Osteoblast (primary cell): ENCODE results near the gene TPO. TPM values are rescaled to one million over a fixed set of nuclear protein-coding genes. Genes with fewer than 3 reads are reported as not detected.
"Not testable (repeated sequence)": the region's sequence is repeated elsewhere in the genome, so short reads cannot be mapped to it uniquely, and the experiment has no call there.

Experiments
- DNase-seq: peaks from one replicate; pipeline ENCODE4 v3.0.0; 2011; ENCODE audit warnings: low spot score, mixed read lengths; ENCODE audit not compliant: insufficient read length; ENCODE audit errors: missing footprints
- H2AFZ ChIP-seq: 2 replicates; pipeline ENCODE4 v1.6.0; 2011; ENCODE audit warnings: mild to moderate bottlenecking, low read length
- H3K27ac ChIP-seq: 2 replicates; pipeline ENCODE4 v1.5.1; 2011; ENCODE audit warnings: mild to moderate bottlenecking, low read depth, low read length, moderate library complexity
- H3K27me3 ChIP-seq: 2 replicates; pipeline ENCODE4 v1.6.0; 2012; ENCODE audit warnings: mild to moderate bottlenecking, control low read depth, inconsistent platforms, low read length, moderate library complexity; ENCODE audit not compliant: insufficient read depth
- H3K36me3 ChIP-seq: 2 replicates; pipeline ENCODE4 v1.5.1; 2011; ENCODE audit warnings: mild to moderate bottlenecking, low read length, control low read depth, moderate library complexity; ENCODE audit not compliant: insufficient read depth
- H3K4me1 ChIP-seq: 2 replicates; pipeline ENCODE4 v1.5.1; 2011; ENCODE audit warnings: mild to moderate bottlenecking, low read length, control low read depth, moderate library complexity; ENCODE audit not compliant: insufficient read depth
- H3K4me2 ChIP-seq: 2 replicates; pipeline ENCODE4 v1.6.0; 2011; ENCODE audit warnings: mild to moderate bottlenecking, low read length; ENCODE audit not compliant: insufficient read depth
- H3K4me3 ChIP-seq: fragments of 200-600 bp; sonication (generic); 3 replicates; pipeline ENCODE4 v1.5.1; 2012; ENCODE audit warnings: mild to moderate bottlenecking, low read length, inconsistent platforms; ENCODE audit not compliant: insufficient read depth
- H3K79me2 ChIP-seq: 2 replicates; pipeline ENCODE4 v1.6.0; 2012; ENCODE audit warnings: mild to moderate bottlenecking, low read length, control low read depth, inconsistent platforms; ENCODE audit not compliant: insufficient read depth
- H3K9me3 ChIP-seq: 2 replicates; pipeline ENCODE4 v1.5.1; 2011; ENCODE audit warnings: low read depth, low read length, control low read depth
- H4K20me1 ChIP-seq: 2 replicates; pipeline ENCODE4 v1.6.0; 2012; ENCODE audit warnings: mild to moderate bottlenecking, low read length, control low read depth; ENCODE audit not compliant: insufficient read depth
- CTCF ChIP-seq: IDR thresholded peaks from 2 replicates; pipeline ENCODE4 v1.5.1; 2011; ENCODE audit warnings: mild to moderate bottlenecking, low read depth, low read length, moderate library complexity; ENCODE audit errors: extremely low read depth
- total RNA-seq: library from RNA; depleted of rRNA; stranded (reverse); fragments of >200 nt; gene quantifications from 2 replicates; pipeline ENCODE4 v1.2.3, GENCODE V29; 2012

TPO gene
- total RNA-seq, 1 donor = not detected

- Histone ChIP-seq H4K20me1 (no peaks in the 10 kb centered on the region), H3K27me3 (no peaks in the 10 kb centered on the region), H3K4me2 (no peak overlapping the region), H3K36me3 (no peaks in the 10 kb centered on the region), H3K79me2 (no peaks in the 10 kb centered on the region), H3K9me3 (no peaks in the 10 kb centered on the region), H3K27ac (no peak overlapping the region), H2AFZ (no peak overlapping the region), H3K4me1 (no peaks in the 10 kb centered on the region), H3K4me3 (no peak overlapping the region)
- no peak for DNase-seq
- no peak for TF ChIP-seq CTCF
Measured at GRCh38 chr2:1405967-1406366, 7.3 kb upstream of the TPO start.

DNA sequence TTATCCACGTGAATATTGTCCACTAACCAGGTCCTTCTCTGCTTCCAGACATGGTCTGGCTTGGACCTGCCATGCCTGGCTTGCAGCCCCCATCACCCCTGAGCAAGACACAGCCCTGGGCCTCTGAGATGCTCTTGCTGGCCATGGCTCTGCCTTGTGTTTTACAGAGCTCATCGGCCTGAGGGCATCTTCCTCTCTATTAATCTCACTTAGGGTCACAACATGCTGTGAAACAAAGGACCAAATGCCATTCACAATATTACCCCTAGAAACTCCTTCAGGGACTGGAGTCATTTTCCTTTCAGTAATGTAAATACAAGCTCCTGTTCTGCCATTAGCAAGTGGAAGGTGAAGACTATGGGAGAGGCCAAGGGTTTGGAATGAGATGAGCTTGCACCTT is 6.8 kb upstream of the TPO start:
- Histone ChIP-seq H3K27ac (no peak overlapping the region), H2AFZ (no peak overlapping the region), H3K4me1 (no peaks in the 10 kb centered on the region), H3K4me3 (no peak overlapping the region), H3K27me3 (no peaks in the 10 kb centered on the region), H3K79me2 (no peaks in the 10 kb centered on the region), H3K36me3 (no peaks in the 10 kb centered on the region), H3K4me2 (no peak overlapping the region), H3K9me3 (no peaks in the 10 kb centered on the region), H4K20me1 (no peaks in the 10 kb centered on the region)
- no peak for TF ChIP-seq CTCF
- no peak for DNase-seq

DNA sequence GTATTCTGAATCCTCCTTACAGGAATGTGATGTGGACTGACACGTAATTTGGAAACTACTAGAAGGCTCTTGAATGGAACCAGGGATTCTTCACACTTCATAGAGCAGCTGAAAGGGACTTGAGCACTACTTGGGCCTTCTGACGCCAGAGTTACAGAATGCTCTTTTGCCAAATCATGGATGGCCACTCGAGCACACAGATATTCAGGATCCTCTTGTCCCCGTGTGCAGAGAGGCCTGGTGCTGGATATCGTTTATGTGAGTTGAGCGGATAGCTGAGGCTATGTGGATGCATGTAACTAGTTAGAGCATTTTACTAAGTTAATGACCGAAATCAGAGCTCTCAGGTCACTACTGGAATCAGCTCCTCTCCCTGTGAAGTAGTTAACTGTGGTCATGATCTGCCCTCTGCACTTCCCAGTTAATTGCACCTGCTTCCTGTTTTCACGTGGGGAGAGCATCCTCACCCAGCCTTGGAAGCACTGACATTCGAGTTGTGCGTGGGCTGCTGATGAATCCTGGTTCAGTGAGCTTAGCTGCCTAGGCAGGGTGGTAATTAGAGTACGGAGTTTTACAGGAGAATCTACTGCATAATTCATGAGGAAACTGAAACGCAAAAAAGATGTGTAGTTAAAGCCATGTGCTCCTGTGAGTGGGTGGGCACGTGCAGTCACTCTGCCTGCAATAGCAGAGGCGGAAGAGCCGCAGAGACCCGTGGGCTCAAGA is 5.2 kb upstream of the TPO start:
- DNase-seq = no peak
- H3K4me3 ChIP-seq = no peak overlapping the region
- H3K4me2 ChIP-seq = no peak overlapping the region
- H4K20me1 ChIP-seq = no peaks in the 10 kb centered on the region
- no peaks in the 10 kb centered on the region for H3K4me1 ChIP-seq
- no peaks in the 10 kb centered on the region for H3K79me2 ChIP-seq
- H3K36me3 ChIP-seq = no peaks in the 10 kb centered on the region
- no peak for TF ChIP-seq CTCF
- no peak overlapping the region for H2AFZ ChIP-seq
- no peaks in the 10 kb centered on the region for H3K9me3 ChIP-seq
- H3K27me3 ChIP-seq = no peaks in the 10 kb centered on the region
- H3K27ac ChIP-seq = no peak overlapping the region

GRCh38 chr2:1414121-1414520 is 858 bp downstream of the TPO start:
- Histone ChIP-seq H3K4me1 (no peaks in the 10 kb centered on the region), H3K36me3 (no peaks in the 10 kb centered on the region), H3K9me3 (no peaks in the 10 kb centered on the region), H4K20me1 (no peaks in the 10 kb centered on the region), H3K4me3 (no peak overlapping the region), H3K79me2 (no peaks in the 10 kb centered on the region), H3K27me3 (no peaks in the 10 kb centered on the region), H2AFZ (no peak overlapping the region), H3K4me2 (no peak overlapping the region), H3K27ac (no peak overlapping the region)
- no peak for DNase-seq
- TF ChIP-seq CTCF = no peak

GRCh38 chr2:1414901-1415300 is 1.6 kb downstream of the TPO start:
- not testable (repeated sequence) for H3K4me1 ChIP-seq, DNase-seq, H2AFZ ChIP-seq, H3K79me2 ChIP-seq, H3K4me3 ChIP-seq, H3K4me2 ChIP-seq, H3K27me3 ChIP-seq, H3K36me3 ChIP-seq, H3K9me3 ChIP-seq, H4K20me1 ChIP-seq, H3K27ac ChIP-seq
